ENCODE data around the gene STK36. TPM values are rescaled to one million over a fixed set of nuclear protein-coding genes. Genes with fewer than 3 reads are reported as not detected.

STK36 gene
- total RNA-seq, 1 experiment from 2014 or later, result 47.7 TPM

GRCh38 chr2:218716070-218716469 is 44.2 kb downstream of the STK36 start (continued):
- TF ChIP-seq ATF2 (CRISPR knock-in tag; IDR thresholded peaks at IDR 0.05; ENCODE audit: borderline replicate concordance, low read depth), result no peak

- ChIA-PET POLR2A (no interaction called here), CTCF (interaction anchor here (1.0 kb wide), 1 partner anchor 263 kb away, joined by 3 read pairs; no protein-coding TSS in a partner anchor)
- H3K9me3 Mint-ChIP-seq, result no peaks in the 10 kb centered on the region
- peaks cover 36% of the 10 kb centered on the region for H3K4me1 Mint-ChIP-seq
- peak overlapping the region; percentile 62; the same call in 1 of the 2 replicates for H3K27ac Mint-ChIP-seq
- DNase-seq (ENCODE audit: low spot score) (no peak), ATAC-seq (no peak)
- H3K4me3 Mint-ChIP-seq, result no peak overlapping the region
- peaks cover 15% of the 10 kb centered on the region for H3K36me3 Mint-ChIP-seq
- H3K27me3 Mint-ChIP-seq (ENCODE audit: low read depth), result no peaks in the 10 kb centered on the region; the same call in 1 of the 2 replicates
- TF ChIP-seq STAT6 (CRISPR knock-in tag; conservative IDR thresholded peaks at IDR 0.05; ENCODE audit: low read depth) (no peak), SMAD4 (CRISPR knock-in tag; IDR thresholded peaks at IDR 0.05) (no peak), ATF6 (CRISPR knock-in tag; IDR thresholded peaks at IDR 0.05) (no peak), HMGXB4 (CRISPR knock-in tag; IDR thresholded peaks at IDR 0.05) (no peak), ZNF396 (CRISPR knock-in tag; IDR thresholded peaks at IDR 0.05; ENCODE audit: borderline replicate concordance) (no peak), ETV6 (CRISPR knock-in tag; IDR thresholded peaks at IDR 0.05) (no peak), ATF1 (CRISPR knock-in tag; IDR thresholded peaks at IDR 0.05) (no peak), RORB (CRISPR knock-in tag; IDR thresholded peaks at IDR 0.05) (no peak), ZNF281 (CRISPR knock-in tag; IDR thresholded peaks at IDR 0.05) (no peak), ZBTB21 (CRISPR knock-in tag; IDR thresholded peaks at IDR 0.05; ENCODE audit: borderline replicate concordance) (no peak), ZNF263 (CRISPR knock-in tag; IDR thresholded peaks at IDR 0.05; ENCODE audit: low read depth) (no peak), PREB (CRISPR knock-in tag; IDR thresholded peaks at IDR 0.05; ENCODE audit: borderline replicate concordance) (no peak), ZNF232 (CRISPR knock-in tag; IDR thresholded peaks at IDR 0.05) (no peak), JAZF1 (CRISPR knock-in tag; IDR thresholded peaks at IDR 0.05) (no peak), ZBTB43 (CRISPR knock-in tag; IDR thresholded peaks at IDR 0.05) (no peak), FOXP4 (CRISPR knock-in tag; IDR thresholded peaks at IDR 0.05) (no peak), ZSCAN18 (CRISPR knock-in tag; IDR thresholded peaks at IDR 0.05) (no peak), ZNF121 (CRISPR knock-in tag; IDR thresholded peaks at IDR 0.05) (no peak)
Measured at GRCh38 chr2:218717262-218717661, 45.4 kb downstream of the STK36 start.

Measured in WTC11 (cell line).